ENCODE data around the gene NOVA2.

NOVA2 gene

DNA sequence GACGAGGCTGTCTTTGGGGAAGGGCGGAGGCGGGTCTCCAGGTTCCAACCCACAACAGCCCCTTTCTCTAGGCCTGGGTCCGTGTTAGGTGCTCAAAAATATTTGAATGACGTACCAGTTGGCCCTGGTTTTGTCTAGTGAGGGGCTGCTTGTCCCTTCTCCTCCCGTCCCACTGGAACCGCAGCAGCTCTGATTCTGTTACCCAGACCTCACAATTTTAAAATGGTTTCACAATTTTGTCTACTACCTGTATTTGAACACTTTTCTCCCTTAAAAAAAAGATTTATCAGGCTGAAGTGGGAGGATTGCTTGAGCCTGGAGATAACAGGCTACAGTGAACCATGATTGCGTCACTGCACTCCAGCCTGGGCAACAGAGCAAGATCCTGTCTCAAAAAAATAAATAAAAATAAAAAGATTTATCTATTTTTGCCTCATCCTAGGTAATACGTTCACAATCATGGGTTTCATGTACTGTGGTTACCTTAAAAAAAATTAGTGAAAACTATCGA, 86.4 kb downstream of the NOVA2 start:
- no peak for DNase-seq

DNA sequence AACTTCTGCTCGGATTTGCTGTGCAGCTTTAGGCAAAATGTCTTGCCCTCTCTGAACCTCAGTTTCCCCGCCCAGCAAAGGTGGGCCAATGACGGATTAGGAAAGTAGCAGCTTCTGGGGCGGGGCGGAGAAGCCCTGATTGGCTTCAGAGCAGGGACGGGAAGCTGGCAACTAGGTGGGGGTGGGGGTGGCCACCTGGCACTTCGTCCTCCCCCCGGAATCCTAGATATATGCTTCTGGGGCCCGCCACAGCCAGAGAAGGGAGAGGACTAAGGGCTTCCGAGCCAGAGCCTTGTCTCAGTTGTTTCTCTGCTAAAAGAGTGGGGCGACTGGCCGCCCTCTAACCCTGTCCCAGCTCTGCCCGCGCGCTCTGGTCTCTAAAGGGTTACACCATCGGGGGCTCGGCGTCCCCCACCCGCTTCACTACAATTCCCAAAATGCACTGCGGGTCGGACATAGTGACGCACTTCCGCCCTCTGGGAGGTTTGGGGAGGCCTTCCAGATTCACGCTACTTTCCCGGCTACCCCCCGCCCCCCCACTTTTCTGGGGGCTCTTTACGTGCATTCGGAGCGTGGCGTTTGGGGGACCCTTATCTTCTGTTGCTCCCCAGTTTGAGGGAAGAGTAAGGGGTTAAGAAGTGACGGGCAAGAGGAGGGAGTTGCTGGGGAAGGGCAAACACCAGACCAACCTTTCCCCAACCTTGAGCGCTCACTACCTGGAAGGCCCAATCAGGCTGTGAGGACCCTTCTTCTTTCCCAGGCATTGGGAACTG, 87.1 kb downstream of the NOVA2 start:
- peak; percentile 89 for DNase-seq

DNA sequence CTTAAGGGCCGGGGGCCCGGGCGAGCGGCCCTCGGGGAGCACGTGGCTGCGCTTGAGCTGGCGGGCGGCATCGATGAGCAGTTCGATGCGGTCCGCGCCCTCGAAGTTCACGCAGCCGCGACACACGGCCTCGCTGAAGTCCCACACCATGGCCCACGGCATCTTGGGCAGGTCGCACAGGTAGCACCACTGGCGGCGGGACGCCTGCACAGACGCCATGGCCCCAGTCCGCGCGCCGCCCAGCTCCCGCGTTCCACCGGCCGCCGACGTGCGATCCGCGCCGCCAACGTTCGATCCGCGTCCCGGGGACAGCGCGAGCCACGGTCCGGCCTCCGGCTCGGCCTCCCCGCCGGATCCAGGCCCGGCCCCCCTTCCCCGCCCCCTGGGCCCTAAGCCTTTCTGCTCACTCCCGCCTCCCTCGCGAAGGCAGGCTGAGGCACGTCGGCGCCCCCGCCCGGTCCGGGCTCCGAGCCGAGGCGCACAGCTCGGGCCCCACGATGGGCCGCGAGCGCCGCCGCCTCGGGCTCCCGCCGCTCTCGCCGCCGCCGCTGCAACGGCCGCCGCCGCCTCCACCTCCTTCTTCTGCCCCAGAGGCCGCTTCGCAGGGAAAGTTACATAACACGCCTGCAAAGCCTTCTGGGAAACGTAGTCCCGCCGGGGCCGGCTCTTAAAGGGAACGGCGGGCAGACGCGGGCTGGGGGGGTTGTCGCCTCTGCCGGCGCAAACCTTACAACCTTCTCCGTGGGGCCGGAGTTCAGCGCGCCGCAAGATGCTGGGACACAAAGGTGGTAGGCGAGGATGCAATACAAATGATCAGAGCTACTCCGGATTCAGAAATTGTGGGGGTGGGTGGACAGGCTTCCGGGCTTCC, 87.9 kb downstream of the NOVA2 start, which contains the start of gene IRF2BP1:
TSS of gene IRF2BP1 (minus strand) at position 586 of the 871 bp plus-strand sequence. CDS start at position 219, 367 bp downstream.
- DNase-seq = peak; percentile 92

DNA sequence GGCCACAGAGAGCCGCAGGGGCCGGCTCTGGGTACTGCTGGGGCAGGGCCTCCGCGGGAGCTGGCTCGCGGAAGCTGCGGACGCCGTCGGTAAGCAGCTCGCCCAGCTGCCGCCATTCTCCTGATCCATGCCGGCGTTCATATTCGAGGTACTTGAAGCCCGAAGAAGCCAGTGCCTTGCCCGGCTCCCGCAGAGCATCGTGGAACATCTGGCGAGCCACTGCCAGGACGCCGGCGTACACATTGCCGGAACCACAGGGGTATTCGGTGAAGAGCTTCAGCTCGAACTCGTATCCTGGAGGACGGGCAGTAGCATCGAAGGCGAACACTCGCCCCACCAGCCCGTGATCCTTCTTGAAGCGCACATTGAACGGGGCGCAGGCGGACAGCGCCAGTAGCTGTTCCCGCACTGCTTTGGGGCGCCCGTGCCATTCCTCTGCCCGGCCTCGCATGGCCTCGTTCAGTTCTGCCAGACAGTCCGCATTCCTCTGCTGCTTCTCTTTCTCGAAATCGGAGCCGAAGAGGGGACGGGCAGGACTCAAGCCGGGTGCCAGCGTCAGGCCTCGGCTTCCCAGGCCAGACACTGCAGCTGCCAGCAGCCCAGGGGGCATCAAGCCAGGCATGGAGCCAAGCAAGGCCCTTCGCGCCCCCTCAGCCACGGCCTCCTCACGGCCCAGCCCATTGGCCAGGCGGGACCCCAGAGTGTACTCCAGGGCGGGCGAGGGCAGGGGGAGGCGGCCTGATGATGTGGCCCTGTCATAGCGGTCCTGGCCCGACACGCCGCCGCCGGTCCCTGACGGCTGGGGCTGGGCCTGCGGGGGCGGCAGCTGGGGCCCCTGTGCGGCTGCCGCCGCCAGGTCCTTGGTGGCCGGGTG, 88.7 kb downstream of the NOVA2 start:
- DNase-seq = peak; percentile 6

DNA sequence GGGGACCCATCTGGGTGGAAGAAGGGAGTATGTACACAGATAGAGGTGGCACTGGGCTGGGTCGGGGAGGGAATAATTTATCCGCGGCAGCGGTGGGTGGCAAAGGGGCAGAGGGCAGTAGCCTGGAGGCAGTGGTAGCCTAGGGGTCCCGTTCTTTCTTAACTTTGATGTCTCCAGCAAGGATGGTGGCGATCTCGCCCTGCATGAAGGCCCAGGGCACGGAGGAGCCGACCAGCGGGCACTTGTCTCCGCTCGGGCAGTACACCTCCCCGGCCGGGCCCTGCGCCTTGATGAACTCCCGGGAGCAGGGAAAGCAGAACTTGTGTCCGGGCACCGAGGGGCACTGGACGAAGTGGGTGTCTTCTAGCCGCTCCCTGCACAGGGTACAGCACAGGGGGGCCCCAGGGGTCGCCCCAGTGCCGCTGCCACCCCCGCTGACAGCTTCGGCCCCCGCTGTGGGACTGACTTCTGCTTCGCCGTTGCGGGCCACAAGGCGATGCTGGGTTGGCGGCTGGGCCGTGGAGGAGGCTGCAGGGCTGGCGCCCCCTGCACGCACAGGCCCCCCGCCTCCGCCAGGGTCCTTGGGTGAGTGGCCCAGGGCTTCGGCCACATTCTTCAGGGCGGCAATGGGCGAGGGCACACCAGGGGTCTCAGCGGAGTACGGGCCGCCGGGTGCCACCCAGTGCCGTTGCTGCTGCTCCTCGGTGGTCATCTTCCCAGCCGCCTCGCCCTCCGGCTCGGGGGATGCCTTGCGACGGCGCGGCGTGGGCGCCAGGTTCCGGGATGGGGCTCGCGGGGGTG, 89.6 kb downstream of the NOVA2 start:
- DNase-seq = no peak
